HG03066 (cell line): ENCODE measurements around the gene SEPTIN5.

ENCODE experiments used
- ATAC-seq: cut with Tn5 transposase; IDR thresholded peaks from one replicate; pipeline ENCODE4 v1.9.1; 2021; ENCODE audit warnings: low read depth; ENCODE audit not compliant: unreplicated experiment

SEPTIN5 gene

GRCh38 chr22:19704355-19705015, 9.8 kb upstream of the SEPTIN5 start:
- ATAC-seq = no peak

DNA sequence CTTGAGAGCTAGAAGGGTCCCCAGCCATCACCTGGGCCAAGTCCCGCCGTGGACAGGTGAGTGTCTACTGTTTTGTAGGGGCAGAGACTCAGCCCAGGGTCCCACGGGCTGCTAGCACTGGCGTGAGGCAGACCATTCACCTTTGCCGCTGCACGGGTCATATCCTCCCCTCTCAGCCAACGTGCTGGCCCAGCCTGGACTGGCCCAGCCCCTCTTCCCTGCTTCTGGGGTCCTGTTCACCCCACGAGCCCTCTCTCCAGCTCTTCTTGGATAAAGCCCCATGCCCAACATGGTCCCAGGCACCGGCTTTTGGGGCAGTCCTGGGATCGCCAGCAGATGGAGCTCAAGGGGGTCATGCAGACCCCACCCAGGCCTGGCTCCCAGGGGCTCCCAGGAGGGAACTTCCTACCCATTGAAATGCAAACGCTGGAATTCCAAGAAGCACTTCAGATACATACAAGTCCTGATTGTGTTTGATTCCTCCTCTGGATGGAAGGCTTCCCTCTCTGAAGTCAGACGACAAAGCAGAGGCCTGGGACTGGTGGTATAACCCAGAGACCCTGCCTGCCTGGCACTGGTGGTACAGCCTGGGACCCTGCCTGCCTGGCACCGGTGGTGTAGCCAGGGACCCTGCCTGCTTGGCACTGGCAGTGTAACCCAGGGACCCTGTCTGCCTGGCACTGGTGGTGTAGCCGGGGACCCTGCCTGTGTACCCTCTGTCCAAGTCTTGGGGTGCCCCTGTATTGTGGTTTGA, 8.9 kb upstream of the SEPTIN5 start:
- ATAC-seq = no peak

GRCh38 chr22:19706661-19707151, 7.6 kb upstream of the SEPTIN5 start:
- ATAC-seq = no peak

DNA sequence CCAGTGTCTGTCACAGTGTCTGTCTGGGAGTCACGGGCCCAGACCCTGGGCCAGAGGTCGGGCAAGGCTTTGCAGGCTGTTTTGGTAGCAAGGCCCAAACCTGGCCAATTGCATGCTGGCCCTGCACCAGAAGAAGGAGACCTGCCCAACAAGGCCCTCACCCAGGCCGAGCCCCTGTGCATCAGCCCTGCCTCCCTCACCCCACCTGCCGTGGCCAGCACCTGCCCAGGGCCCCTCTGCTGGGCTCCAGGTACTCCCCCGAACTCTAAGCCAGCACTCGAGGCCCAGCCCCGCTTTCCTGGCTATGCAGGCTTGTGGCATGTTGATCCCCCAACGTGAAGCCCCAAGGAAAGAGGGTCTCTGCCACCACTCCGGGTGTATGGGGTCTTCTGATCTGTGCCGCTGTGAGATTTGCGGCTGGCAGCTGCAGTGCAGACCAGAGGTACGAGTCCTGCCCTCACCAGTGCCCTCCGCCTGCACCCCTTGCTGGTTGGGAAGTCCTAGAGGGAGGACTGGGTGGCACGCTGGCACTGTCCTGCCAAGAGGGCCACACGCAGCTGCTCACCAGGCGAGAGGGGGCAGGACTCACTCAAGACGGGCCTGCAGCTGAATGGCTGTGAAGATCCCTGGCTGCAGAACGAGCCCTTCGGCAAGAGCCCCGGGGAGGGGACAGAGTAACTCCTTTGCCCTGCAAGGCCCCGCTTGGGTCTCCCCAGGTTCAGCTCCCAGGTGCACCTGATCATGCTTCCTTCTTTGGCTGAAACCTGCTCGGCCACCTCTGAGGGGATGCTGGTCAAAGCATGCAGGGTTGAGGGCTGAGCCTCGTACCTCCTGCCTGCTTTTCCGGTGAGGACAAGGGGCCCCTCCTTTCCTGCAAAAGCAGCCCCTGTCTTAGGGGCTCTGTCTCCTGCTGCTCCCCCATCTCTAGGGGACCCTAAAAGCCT, 6.7 kb upstream of the SEPTIN5 start:
- no peak for ATAC-seq

GRCh38 chr22:19708321-19709011, 5.8 kb upstream of the SEPTIN5 start:
- ATAC-seq = no peak

DNA sequence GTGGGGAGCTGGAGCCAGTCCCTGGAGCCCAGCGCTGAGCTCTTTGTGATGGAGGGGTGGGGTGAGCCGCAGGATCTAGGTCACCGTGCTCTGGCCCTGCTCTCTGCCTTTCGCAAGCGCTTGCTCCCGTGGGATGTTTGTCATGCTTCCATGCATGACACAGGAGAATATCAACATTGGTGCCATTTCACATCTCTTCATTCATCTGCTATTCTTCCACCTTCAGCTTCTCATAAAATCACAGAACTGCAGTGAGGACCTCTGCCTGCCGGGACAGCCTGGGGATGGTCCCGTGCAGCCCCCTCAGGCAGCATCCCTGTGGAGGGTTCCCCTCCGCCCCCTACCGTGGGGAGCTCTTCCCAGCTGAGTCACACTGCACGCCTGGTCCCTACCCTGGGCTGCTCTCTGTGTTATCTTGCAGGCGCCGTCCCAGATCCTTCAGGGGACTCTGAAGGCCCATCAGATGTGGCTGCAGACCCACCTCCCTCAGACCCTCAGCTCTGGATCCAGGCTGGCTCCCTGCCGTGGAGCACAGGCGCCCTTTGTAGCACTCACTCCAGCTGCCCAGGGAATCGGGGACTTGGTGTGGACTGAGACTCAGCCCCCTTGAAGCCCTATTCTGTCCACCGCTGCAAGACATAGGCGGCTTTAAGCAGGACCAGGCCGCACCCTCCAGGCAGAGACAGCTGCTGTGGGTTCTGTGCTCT, 5.1 kb upstream of the SEPTIN5 start:
- no peak for ATAC-seq

- no peak for ATAC-seq
Observed at GRCh38 chr22:19710020-19710768, 4.1 kb upstream of the SEPTIN5 start.

DNA sequence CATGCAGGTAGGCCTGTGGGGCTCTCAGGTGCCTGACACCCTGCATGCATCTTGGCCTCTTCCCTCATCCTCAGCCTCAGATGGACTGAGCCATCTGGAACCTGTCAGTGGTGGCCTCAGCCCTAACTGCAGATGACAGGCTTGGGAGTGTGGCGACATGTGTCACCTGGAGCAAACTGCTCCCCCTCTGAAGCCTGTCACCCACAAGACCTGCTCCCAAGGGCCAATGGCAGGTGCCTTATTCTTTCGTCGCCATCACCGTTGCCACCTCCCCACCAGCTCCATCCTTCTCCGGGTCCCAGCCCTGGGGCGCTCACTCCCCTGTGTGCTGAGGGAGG, 3.6 kb upstream of the SEPTIN5 start:
- ATAC-seq = no peak

DNA sequence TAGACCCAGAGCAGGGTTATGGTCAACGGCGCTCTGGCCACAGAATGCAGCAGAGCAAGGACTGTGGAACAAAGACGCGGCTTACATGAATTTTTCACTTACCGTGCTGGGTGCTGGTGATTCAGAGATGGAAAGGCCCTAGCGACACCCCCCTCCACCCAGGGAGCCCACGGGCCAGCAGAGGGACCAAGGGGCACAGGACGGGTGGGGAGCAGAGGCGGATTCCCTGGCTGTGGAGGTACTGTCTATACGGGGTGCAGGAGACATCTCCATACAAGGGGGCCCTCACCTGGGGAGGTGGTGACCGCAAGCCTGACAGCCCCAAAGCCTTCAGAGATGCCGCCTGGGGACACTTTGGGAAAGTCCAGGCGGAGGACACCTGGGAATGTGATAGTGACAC, 1.1 kb upstream of the SEPTIN5 start:
- no peak for ATAC-seq

GRCh38 chr22:19713650-19714311, 522 bp upstream of the SEPTIN5 start:
- ATAC-seq = no peak

- ATAC-seq = no peak
Observed at GRCh38 chr22:19715188-19715930, 1.1 kb downstream of the SEPTIN5 start.

- ATAC-seq = no peak
Observed at GRCh38 chr22:19716041-19716828, 1.9 kb downstream of the SEPTIN5 start.

- ATAC-seq = no peak
Observed at GRCh38 chr22:19716829-19717105, 2.5 kb downstream of the SEPTIN5 start.

DNA sequence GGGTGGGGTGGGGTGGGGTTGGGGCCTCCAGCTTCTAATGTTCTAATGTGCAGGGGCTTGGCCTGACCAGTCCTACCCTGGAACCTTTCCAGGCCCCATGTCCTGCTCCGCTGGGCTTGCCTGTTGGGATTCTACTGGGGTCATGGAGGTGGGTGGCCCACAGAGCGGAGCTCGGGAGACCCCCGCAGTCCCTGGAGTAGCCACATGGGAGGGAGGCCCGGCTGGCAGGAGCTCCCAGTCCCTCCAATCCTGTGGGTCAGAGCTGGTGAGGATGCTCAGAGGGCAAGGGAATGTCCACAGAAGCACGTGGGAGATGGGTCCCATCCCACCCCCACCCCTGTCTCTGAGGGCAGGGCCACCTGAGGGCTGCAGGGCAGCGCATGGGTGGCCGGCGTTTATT, 2.9 kb downstream of the SEPTIN5 start:
- ATAC-seq = no peak

GRCh38 chr22:19717691-19718455, 3.6 kb downstream of the SEPTIN5 start:
- ATAC-seq = no peak

- ATAC-seq = no peak
Observed at GRCh38 chr22:19718456-19719049, 4.2 kb downstream of the SEPTIN5 start.
